ENCODE data around the gene TNNT2.

GRCh38 chr1:201329286-201329685 lies 48.2 kb downstream of the TNNT2 start:
- no peak for TF ChIP-seq POLR2A (IDR thresholded peaks at IDR 0.05; ENCODE audit: extremely low read depth, insufficient read length)
- no peak for TF ChIP-seq MAX (IDR thresholded peaks at IDR 0.05; ENCODE audit: low read depth, low read length)
- TF ChIP-seq, protein P1, sequence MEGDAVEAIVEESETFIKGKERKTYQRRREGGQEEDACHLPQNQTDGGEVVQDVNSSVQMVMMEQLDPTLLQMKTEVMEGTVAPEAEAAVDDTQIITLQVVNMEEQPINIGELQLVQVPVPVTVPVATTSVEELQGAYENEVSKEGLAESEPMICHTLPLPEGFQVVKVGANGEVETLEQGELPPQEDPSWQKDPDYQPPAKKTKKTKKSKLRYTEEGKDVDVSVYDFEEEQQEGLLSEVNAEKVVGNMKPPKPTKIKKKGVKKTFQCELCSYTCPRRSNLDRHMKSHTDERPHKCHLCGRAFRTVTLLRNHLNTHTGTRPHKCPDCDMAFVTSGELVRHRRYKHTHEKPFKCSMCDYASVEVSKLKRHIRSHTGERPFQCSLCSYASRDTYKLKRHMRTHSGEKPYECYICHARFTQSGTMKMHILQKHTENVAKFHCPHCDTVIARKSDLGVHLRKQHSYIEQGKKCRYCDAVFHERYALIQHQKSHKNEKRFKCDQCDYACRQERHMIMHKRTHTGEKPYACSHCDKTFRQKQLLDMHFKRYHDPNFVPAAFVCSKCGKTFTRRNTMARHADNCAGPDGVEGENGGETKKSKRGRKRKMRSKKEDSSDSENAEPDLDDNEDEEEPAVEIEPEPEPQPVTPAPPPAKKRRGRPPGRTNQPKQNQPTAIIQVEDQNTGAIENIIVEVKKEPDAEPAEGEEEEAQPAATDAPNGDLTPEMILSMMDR (IDR thresholded peaks at IDR 0.05; ENCODE audit: low read depth, low read length), result no peak

Measured in NB4 (cell line).